ENCODE results near the gene TNFRSF1B. TPM values are rescaled to one million over a fixed set of nuclear protein-coding genes. Genes with fewer than 3 reads are reported as not detected.

The TNFRSF1B gene
- total RNA-seq, 4 donors from 2014 or later: 4.4 to 20.4 (median 9.0) TPM

DNA sequence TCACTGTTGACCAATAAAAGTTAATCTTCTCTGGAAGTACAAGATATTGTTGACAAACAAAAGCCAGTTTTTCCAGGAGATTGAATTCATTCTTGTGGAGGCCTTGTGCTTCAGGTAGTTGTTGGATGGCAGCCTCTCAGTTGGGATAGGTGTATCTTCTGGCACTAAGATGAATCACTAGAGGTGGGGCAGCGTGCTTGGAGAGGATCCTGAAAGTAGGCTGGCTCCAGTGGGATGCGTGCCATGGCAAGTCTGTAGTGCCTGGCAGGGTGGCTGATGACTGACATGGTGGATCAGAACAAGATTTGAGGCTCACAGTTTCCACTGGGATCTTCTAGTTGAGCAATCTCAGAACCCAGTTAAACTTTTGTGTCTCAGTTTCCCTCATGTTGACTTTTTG, 65.4 kb downstream of the TNFRSF1B start:
- Histone ChIP-seq H3K36me3 (peaks cover 6 to 8% of the 10 kb centered on the region in 2 donors), H3K9me3 (no peaks in the 10 kb centered on the region), H3K27me3 (no peaks in the 10 kb centered on the region), H3K27ac (peak overlapping the region; percentile 70 to 98 (median 96)), H3K4me1 (peaks cover 18 to 22% of the 10 kb centered on the region in 2 donors), H3K4me3 (replicated peaks in 1 of 3) (no peak overlapping the region)
- peak; percentile 54 to 57 for DNase-seq
- TF ChIP-seq POLR2A (IDR thresholded peaks at IDR 0.05): no peak
- TF ChIP-seq, protein P1, sequence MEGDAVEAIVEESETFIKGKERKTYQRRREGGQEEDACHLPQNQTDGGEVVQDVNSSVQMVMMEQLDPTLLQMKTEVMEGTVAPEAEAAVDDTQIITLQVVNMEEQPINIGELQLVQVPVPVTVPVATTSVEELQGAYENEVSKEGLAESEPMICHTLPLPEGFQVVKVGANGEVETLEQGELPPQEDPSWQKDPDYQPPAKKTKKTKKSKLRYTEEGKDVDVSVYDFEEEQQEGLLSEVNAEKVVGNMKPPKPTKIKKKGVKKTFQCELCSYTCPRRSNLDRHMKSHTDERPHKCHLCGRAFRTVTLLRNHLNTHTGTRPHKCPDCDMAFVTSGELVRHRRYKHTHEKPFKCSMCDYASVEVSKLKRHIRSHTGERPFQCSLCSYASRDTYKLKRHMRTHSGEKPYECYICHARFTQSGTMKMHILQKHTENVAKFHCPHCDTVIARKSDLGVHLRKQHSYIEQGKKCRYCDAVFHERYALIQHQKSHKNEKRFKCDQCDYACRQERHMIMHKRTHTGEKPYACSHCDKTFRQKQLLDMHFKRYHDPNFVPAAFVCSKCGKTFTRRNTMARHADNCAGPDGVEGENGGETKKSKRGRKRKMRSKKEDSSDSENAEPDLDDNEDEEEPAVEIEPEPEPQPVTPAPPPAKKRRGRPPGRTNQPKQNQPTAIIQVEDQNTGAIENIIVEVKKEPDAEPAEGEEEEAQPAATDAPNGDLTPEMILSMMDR (IDR thresholded peaks at IDR 0.05): no peak
- WGBS, 2 donors: 48 to 63% methylated on average over 2 of the region's 2 CpGs
- intact Hi-C loops (cut with DNase I): no loop called here

DNA sequence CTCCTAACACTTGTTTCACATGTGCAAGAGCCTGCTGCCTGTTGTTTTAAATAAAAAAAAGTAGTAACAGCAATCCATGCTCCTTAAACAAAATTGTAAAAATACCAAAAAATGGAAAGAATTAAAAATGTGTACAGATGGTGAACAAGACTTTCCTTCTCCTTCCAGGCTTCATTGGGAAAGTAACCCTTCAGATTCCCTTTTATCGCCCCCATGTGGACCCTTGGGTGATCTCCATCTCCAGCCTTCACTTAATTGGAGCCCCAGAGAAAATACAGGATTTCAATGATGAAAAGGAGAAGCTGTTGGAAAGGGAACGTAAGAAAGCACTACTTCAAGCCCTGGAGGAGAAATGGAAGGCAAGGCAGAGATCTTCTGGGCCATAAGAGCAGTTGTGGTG, 77.3 kb downstream of the TNFRSF1B start:
- TF ChIP-seq, protein P1 (IDR thresholded peaks at IDR 0.05): peak in 1 of 6 experiments; percentile 13
- no peak for TF ChIP-seq POLR2A (IDR thresholded peaks at IDR 0.05)
- Histone ChIP-seq H3K9me3 (no peaks in the 10 kb centered on the region), H3K4me3 (replicated peaks in 1 of 3) (no peak overlapping the region), H3K27ac (peak overlapping the region in 1 of 3 donors; percentile 5), H3K4me1 (peaks cover 9 to 23% of the 10 kb centered on the region in 2 donors), H3K27me3 (no peaks in the 10 kb centered on the region), H3K36me3 (peaks cover 22 to 28% of the 10 kb centered on the region in 2 donors)
- intact Hi-C loops (cut with DNase I): no loop called here
- WGBS, 2 donors: 73 to 75% methylated on average over 2 of the region's 2 CpGs
- no peak for DNase-seq

- Histone ChIP-seq H3K36me3 (peaks cover 27 to 34% of the 10 kb centered on the region in 2 donors), H3K9me3 (no peaks in the 10 kb centered on the region), H3K4me3 (replicated peaks in 1 of 3) (no peak overlapping the region), H3K27ac (peak overlapping the region in 1 of 3 donors; percentile 5), H3K27me3 (no peaks in the 10 kb centered on the region), H3K4me1 (peaks cover 9 to 21% of the 10 kb centered on the region in 2 donors)
- WGBS, 2 donors: 75 to 77% methylated on average over 5 of the region's 5 CpGs
- DNase-seq: peak in 1 of 2 donors; percentile 15
- TF ChIP-seq, protein P1 (IDR thresholded peaks at IDR 0.05): no peak
- TF ChIP-seq POLR2A (IDR thresholded peaks at IDR 0.05): no peak
- intact Hi-C loops (cut with DNase I): no loop called here
These were observed 77.8 kb downstream of the TNFRSF1B start for GRCh38 chr1:12244585-12244984.

DNA sequence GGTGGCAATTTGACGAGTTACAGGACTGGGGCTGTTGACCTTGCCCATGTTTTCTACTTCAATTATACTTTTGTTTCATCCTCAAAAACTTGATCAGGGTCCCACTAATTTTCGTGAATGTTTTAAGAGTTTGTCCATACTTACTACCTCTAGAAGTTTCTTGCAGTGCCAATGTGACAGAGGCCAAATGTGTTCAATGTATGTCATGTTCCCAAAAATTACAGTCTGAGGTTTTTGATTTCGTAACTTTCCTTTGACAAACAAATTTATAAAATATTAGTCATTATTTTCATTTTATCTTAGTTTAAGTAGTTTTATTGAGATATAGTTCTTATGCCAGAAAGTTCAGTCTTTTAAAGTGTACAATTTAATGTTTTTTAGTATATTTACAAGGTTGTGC, 78.3 kb downstream of the TNFRSF1B start:
- peaks cover 33 to 39% of the 10 kb centered on the region in 2 donors for H3K36me3 ChIP-seq

DNA sequence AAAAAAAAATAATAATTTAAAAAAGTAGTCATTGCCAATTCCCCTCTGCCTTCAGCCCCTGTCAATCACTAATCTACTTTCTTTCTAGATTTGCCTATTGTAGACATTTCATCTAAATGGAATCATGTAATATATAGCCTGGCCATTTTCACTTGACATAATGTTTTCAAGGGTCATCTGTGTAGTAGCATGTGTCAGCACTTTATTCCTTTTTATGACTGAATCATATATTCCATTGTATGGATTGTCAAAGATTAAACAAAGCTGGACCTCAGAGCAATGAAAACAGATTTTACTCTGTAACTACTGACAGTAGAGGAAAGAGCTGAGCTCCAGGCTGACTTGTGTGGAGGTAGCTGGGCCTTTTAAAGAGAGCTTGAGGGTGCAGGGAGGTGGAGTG, 78.9 kb downstream of the TNFRSF1B start:
- peaks cover 9 to 21% of the 10 kb centered on the region in 2 donors for H3K4me1 ChIP-seq
- no peaks in the 10 kb centered on the region for H3K27me3 ChIP-seq
- intact Hi-C loops (cut with DNase I): no loop called here
- H3K36me3 ChIP-seq: peaks cover 38 to 43% of the 10 kb centered on the region in 2 donors
- no peak overlapping the region for H3K27ac ChIP-seq
- H3K4me3 ChIP-seq (replicated peaks in 1 of 3): no peak overlapping the region
- H3K9me3 ChIP-seq: no peaks in the 10 kb centered on the region
- TF ChIP-seq, protein P1 (IDR thresholded peaks at IDR 0.05): no peak
- TF ChIP-seq POLR2A (IDR thresholded peaks at IDR 0.05): no peak
- peak; percentile 25 to 32 for DNase-seq

More for the DNA sequence above, 78.3 kb downstream of the TNFRSF1B start:
- 64 to 97% methylated on average over 3 of the region's 3 CpGs for WGBS, 2 donors
- DNase-seq: no peak
- H3K4me3 ChIP-seq (replicated peaks in 1 of 3): no peak overlapping the region
- intact Hi-C loops (cut with DNase I): no loop called here
- H3K27ac ChIP-seq: no peak overlapping the region
- no peaks in the 10 kb centered on the region for H3K9me3 ChIP-seq
- H3K4me1 ChIP-seq: peaks cover 9 to 21% of the 10 kb centered on the region in 2 donors
- no peaks in the 10 kb centered on the region for H3K27me3 ChIP-seq
- TF ChIP-seq, protein P1 (IDR thresholded peaks at IDR 0.05): no peak
- no peak for TF ChIP-seq POLR2A (IDR thresholded peaks at IDR 0.05)
